ENCODE results near the gene NLRC5. TPM values are rescaled to one million over a fixed set of nuclear protein-coding genes. Genes with fewer than 3 reads are reported as not detected.

Gene NLRC5
- total RNA-seq, 1 experiment from 2014 or later = 2.4 TPM

- H4K8ac ChIP-seq (replicated peaks; ENCODE audit: insufficient read length, low read depth, low read length) = no peak overlapping the region
- no peak overlapping the region for H4K5ac ChIP-seq (ENCODE audit: insufficient read length, low read depth, low read length)
- H3K79me2 ChIP-seq (ENCODE audit: insufficient read depth, low read length) = no peaks in the 10 kb centered on the region
- WGBS (ENCODE audit: extremely low coverage, insufficient read length, low lambda C conversion rate) = no CpG with 5 or more reads among the region's 16 CpGs
- H4K20me1 ChIP-seq (ENCODE audit: control insufficient read depth, insufficient read depth, insufficient read length) = no peaks in the 10 kb centered on the region
- H3K14ac ChIP-seq (ENCODE audit: insufficient read depth, low read length) = no peak overlapping the region; the same call in 1 of the 2 replicates
- H3K4me3 Mint-ChIP-seq = no peak overlapping the region
- H2BK5ac ChIP-seq (ENCODE audit: insufficient read length, low read length) = no peak overlapping the region
- no peak overlapping the region for H3T11ph ChIP-seq (ENCODE audit: low read length)
- no peaks in the 10 kb centered on the region for H3K23me2 ChIP-seq (ENCODE audit: insufficient read length, low read depth, low read length, poor library complexity, severe bottlenecking)
- no peak overlapping the region for H3K18ac ChIP-seq (ENCODE audit: insufficient read length, low read depth, low read length)
- H2BK20ac ChIP-seq (ENCODE audit: low read depth, low read length, poor library complexity, severe bottlenecking) = no peak overlapping the region
- H4K91ac ChIP-seq (ENCODE audit: insufficient read length, low read depth, low read length) = no peak overlapping the region
- H3K27ac Mint-ChIP-seq = no peak overlapping the region
- peaks cover 9 to 12% of the 10 kb centered on the region in 2 experiments; a peak in 3 of 4 replicates for H3K4me1 Mint-ChIP-seq
- H3K27me3 Mint-ChIP-seq (ENCODE audit: low read depth) = peaks cover 3% of the 10 kb centered on the region
- no peak overlapping the region for H3K4me2 ChIP-seq (ENCODE audit: insufficient read depth, insufficient read length, low read length)
- H2BK15ac ChIP-seq (ENCODE audit: low read depth, low read length) = no peak overlapping the region
- H3K9me3 ChIP-seq (ENCODE audit: control insufficient read depth, low read depth, low read length) = no peaks in the 10 kb centered on the region
- no peak overlapping the region for H2BK120ac ChIP-seq (ENCODE audit: low read depth, low read length, poor library complexity, severe bottlenecking)
- H3K27me3 ChIP-seq (ENCODE audit: insufficient read depth, low read length) = no peaks in the 10 kb centered on the region
- H3K4me1 ChIP-seq (ENCODE audit: insufficient read depth, low read length) = no peaks in the 10 kb centered on the region; the same call in 1 of the 2 replicates
- H3K36me3 Mint-ChIP-seq (ENCODE audit: insufficient read depth in 1 of 3, low read depth in 3 of 3) = no peaks in the 10 kb centered on the region
- no peak overlapping the region for H3K56ac ChIP-seq (ENCODE audit: insufficient read length, low read depth, low read length)
- no peak overlapping the region for H2AFZ ChIP-seq (ENCODE audit: low read length)
- H3K27ac ChIP-seq (ENCODE audit: insufficient read length, low read depth, low read length) = no peak overlapping the region
- no peak overlapping the region for H3K23ac ChIP-seq (ENCODE audit: insufficient read length, low read depth, low read length)
- no peak overlapping the region for H2AK5ac ChIP-seq (ENCODE audit: insufficient read length, low read length)
- H3K79me1 ChIP-seq (ENCODE audit: insufficient read depth, low read depth, low read length, poor library complexity, severe bottlenecking) = no peaks in the 10 kb centered on the region
- no peaks in the 10 kb centered on the region for H3K9me3 Mint-ChIP-seq
- no peak for DNase-seq
- H3K4ac ChIP-seq (ENCODE audit: low read depth, low read length) = no peak overlapping the region
- no peak for TF ChIP-seq CTCF (conservative IDR thresholded peaks at IDR 0.05)
- H3K9ac ChIP-seq (ENCODE audit: extremely low read depth, insufficient read length, low read length) = no peak overlapping the region
- H2BK12ac ChIP-seq (ENCODE audit: insufficient read length, low read depth, low read length) = no peak overlapping the region
Observed at GRCh38 chr16:57029161-57030160, 40.1 kb downstream of the NLRC5 start.

Data from H9 (cell line).